ENCODE measurements around the gene TTC39C. TPM values are rescaled to one million over a fixed set of nuclear protein-coding genes. Genes with fewer than 3 reads are reported as not detected.

TTC39C gene
- 32.9 TPM for total RNA-seq

GRCh38 chr18:24014062-24014985 lies at the start of gene TTC39C:
TTC39C (plus strand) TSS chr18:24014754; CDS start chr18:24014872, 118 bp downstream.

GRCh38 chr18:24138789-24139616 lies 124.4 kb downstream of the TTC39C start, which contains the start of gene CABYR:
CABYR (plus strand) TSS chr18:24139062; CDS start chr18:24143115, 4,053 bp downstream.

Other genes starting within 250 kb of the TTC39C start
- 7.0 TPM for gene CABYR, start 124.3 kb downstream of the TTC39C start, total RNA-seq

Data from camera-type eye (tissue), 1 donor.